Activated T-cell treated with anti-CD3 and anti-CD28 coated beads for 48 hours (primary cell): ENCODE data around the gene ENTPD6.
A peak's percentile ranks its signal among the peaks of the same experiment; 100 is the strongest.
"Not testable (repeated sequence)": the region's sequence is repeated elsewhere in the genome, so short reads cannot be mapped to it uniquely, and the experiment has no call there.

Experiments used
- DNase-seq: peaks from one replicate; pipeline ENCODE4 v3.0.0-alpha.2; 2020; ENCODE audit warnings: low read depth

ENTPD6 gene

DNA sequence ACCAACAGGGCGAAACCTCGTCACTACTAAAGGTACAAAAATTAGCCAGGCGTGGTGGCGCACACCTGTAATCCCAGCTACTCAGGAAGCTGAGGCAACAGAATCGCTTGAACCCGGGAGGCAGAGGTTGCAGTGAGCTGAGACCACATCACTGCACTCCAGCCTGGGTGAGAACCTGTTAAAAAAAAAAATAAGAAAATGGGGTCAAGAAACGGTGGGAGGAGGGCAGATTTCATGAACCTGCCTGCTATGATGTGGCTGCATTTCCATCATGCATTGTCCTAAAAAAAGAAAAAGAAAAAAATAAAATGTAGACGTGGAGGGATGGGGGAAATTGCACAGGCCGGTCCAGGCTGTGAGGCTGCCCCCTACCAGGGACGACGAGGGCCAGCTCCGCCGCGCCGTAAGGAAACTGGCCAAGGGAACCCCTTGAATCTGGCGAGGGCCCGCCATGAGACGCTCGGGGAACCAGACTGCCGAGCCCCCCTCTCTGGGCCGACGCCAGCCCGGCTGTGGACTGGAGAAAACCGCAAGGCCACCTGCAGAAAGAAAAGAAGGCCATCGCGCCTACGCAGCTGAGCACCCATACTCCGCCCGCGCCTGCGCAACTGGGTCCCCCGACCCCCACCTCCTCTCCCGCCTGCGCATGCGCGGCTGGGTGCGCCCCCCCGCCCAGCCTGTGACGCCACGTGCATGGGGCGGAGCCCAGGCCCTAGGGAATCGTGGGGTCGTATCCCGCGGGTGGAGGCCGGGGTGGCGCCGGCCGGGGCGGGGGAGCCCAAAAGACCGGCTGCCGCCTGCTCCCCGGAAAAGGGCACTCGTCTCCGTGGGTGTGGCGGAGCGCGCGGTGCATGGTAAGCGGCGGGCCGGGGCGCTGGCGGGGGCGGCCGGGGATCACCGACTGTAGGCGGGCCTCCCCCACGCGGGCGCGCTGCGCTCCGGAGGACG, at the start of gene ENTPD6:
Gene ENTPD6, plus strand, starts transcription at position 699 of the 948 bp plus-strand sequence. CDS start 10,825 bp downstream, outside the sequence.
- DNase-seq = peak; percentile 90

- DNase-seq = no peak
Observed at GRCh38 chr20:25146976-25147375, 48.5 kb upstream of the ENTPD6 start.

GRCh38 chr20:25147716-25148115, 47.8 kb upstream of the ENTPD6 start:
- DNase-seq = no peak

- DNase-seq = peak; percentile 47
Observed at GRCh38 chr20:25148181-25148981, 47.1 kb upstream of the ENTPD6 start.

- DNase-seq = no peak
Observed at GRCh38 chr20:25148982-25149846, 46.3 kb upstream of the ENTPD6 start.

- DNase-seq = no peak
Observed at GRCh38 chr20:25150016-25150415, 45.5 kb upstream of the ENTPD6 start.

DNA sequence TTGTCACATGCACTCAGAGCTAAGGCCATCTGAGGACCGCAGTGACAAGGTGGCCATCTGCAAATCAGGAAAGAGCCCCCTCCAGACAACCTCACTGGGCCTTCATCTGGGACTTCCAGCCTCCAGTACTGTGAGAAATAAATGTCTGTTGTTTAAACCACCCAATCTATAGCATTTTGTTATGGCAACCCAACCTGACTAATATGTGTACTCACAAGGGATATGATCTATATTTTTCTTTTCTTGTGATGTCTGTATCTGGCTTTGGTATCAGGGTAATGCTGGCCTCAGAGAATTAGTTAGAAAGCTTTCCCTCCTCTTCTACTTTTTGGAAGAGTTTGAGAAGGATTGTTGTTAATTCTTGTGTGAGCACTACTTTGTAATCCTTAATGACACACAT, 37.5 kb upstream of the ENTPD6 start:
- DNase-seq = no peak

DNA sequence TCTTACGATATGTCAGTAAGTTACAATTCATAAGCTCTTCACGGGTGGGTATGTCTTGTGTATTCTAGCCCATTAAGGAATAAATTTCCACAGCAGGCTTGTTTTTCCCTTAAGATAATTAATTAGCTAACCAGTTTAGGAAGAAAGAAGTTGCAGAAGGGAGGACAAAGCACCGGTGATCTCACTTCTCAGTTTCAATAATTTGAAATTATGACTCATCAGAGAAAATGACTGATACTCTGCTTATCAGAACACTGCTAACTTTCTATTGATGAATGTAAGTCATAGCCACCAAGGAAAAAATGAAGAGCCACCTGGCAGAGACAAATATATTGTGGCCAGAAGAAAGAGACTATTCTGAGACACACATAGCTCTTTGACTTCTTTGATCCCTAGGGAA, 35.0 kb upstream of the ENTPD6 start:
- DNase-seq = no peak

- DNase-seq = no peak
Observed at GRCh38 chr20:25160897-25161296, 34.6 kb upstream of the ENTPD6 start.

GRCh38 chr20:25165128-25165527, 30.4 kb upstream of the ENTPD6 start:
- no peak for DNase-seq

DNA sequence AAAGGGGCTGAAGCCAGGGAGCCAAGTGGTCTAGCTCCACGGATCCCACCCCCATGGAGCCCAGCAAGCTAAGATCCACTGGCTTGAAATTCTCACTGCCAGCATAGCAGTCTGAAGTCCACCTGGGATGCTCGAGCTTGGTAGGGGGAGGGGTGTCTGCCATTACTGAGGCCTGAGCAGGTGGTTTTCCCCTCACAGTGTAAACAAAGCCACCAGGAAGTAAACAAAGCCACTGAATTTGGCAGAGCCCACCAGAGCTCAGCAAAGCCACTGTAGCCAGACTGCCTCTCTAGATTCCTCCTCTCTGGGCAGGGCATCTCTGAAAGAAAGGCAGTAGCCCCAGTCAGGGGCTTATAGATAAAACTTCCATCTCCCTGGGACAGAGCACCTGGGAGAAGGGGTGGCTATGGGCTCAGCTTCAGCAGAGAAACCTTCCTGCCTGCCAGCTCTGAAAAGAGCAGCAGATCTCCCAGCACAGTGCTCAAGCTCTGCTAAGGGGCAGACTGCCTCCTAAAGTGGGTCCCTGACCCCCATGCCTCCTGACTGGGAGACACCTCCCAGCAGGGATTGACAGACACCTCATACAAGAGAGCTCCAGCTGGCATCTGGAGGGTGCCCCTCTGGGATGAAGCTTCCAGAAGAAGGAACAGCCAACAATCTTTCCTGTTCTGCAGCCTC, 29.3 kb upstream of the ENTPD6 start:
- DNase-seq = not testable (repeated sequence)

- DNase-seq = no peak
Observed at GRCh38 chr20:25173321-25173720, 22.2 kb upstream of the ENTPD6 start.

DNA sequence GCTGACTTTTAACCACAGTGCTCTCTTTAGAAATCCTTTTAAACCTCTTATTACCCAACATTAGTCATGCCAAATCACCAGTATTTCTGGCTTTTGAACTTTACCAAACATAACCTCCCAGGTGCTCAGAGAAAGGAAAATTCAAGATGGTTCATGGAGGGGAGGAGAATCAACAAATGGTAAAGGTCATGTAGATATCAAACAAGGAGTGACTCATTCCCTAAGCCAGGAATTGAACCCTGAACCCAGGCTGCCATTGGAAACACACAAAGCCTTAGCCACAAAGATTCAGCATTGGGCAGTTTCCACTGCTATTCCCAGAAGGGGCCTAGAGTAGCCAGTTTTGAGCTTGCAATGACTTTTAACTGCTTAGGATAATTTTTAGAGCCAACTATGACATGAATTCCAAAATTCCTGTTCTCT, 21.6 kb upstream of the ENTPD6 start:
- no peak for DNase-seq

DNA sequence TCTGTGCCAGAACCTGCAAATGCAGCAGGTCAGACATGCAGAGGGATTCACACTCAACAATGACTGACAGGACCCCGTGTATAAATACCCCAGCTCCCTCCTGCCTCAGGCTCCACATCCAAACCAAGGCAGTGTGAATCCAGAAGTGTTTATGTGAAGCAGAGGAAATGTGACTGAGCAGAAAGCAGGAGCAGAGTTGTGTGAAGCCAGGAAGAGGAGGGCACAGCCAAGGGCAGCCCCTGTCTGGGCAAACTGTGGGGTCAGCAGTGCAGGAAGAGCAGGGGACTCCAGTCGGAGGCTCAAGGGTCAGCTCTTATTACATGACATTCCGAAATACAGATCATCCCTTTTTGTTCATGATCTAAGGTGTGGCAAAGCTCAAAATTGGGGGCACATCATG, 19.3 kb upstream of the ENTPD6 start:
- DNase-seq = no peak

- no peak for DNase-seq
Observed at GRCh38 chr20:25177890-25178321, 17.6 kb upstream of the ENTPD6 start.

GRCh38 chr20:25178563-25179438, 16.7 kb upstream of the ENTPD6 start:
- DNase-seq = no peak

DNA sequence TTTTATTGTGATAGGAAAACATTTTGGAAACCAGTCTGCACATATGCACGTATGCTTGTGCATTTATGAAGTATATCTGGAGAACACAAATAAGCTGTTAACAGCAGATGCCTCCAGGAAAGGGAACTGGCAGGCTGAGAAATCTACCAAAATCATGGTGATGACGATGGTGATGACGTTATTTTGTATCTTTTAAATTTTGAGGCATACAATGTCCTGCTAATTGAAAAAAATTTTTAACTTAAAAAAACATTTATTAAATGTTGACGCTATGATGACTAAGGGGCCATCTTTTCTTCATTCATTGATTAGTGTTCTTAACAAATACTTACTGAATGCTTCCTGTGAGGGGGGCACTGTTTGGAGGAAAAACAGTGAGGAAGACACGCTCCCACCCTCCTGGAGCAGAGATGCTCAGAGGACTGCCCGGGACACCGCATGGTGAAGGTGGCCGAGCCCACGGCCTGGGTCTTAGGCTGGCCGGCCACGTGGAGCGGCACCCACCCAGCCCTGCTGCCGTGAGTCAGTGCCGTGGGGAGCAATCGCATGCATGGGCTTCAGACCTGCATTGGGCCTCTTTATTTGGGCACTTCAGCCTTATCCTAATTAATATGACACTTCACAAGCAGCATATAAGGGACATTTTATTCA, 15.9 kb upstream of the ENTPD6 start:
- DNase-seq = no peak

- DNase-seq = not testable (repeated sequence)
Observed at GRCh38 chr20:25184391-25184790, 11.1 kb upstream of the ENTPD6 start.

GRCh38 chr20:25187220-25187619, 8.3 kb upstream of the ENTPD6 start:
- no peak for DNase-seq

GRCh38 chr20:25187635-25188034, 7.9 kb upstream of the ENTPD6 start:
- DNase-seq = no peak
